Calu3 (cell line): ENCODE data around the gene COL26A1. TPM values are rescaled to one million over a fixed set of nuclear protein-coding genes. Genes with fewer than 3 reads are reported as not detected.

Experiments used
- BruUV-seq: library from RNA; stranded (reverse); fragments of 400-500 nt; replicated peaks from 2 replicates; lab custom pipeline; 2021; lab: Mats Ljungman, UMichigan
- CTCF ChIA-PET: fragments of 300-600 bp; sonication (Branson Sonifier 250); formaldehyde crosslinking; loops from one replicate; lab custom pipeline; 2022; ENCODE audit warnings: antibody characterized with exemption; lab: Charles Lee
- DNase-seq: peaks from one replicate; pipeline ENCODE4 v3.0.0; 2022
- H3K27ac Mint-ChIP-seq: one replicate; pipeline ENCODE4 v1.8.0; 2022; ENCODE audit warnings: mixed read lengths; ENCODE audit not compliant: unreplicated experiment
- H3K27me3 Mint-ChIP-seq: one replicate; pipeline ENCODE4 v1.8.0; 2022; ENCODE audit warnings: mixed read lengths; ENCODE audit not compliant: unreplicated experiment
- H3K36me3 Mint-ChIP-seq: one replicate; pipeline ENCODE4 v1.8.0; 2022; ENCODE audit warnings: mild to moderate bottlenecking, moderate library complexity, mixed read lengths; ENCODE audit not compliant: insufficient read depth, unreplicated experiment
- H3K4me1 Mint-ChIP-seq: one replicate; pipeline ENCODE4 v1.8.0; 2022; ENCODE audit warnings: mild to moderate bottlenecking, low read depth, mixed read lengths; ENCODE audit not compliant: unreplicated experiment
- H3K4me3 Mint-ChIP-seq: one replicate; pipeline ENCODE4 v1.8.0; 2022; ENCODE audit warnings: mild to moderate bottlenecking, low read depth, moderate library complexity, mixed read lengths; ENCODE audit not compliant: unreplicated experiment
- H3K9me3 Mint-ChIP-seq: one replicate; pipeline ENCODE4 v1.8.0; 2022; ENCODE audit warnings: low read depth, mixed read lengths; ENCODE audit not compliant: unreplicated experiment
- intact Hi-C: fragments of 100-400 bp; cut with micrococcal nuclease; formaldehyde crosslinking; loops from one replicate; pipeline ENCODE4 v1.10.0; 2022; ENCODE audit not compliant: unreplicated experiment
- total RNA-seq: library from RNA; stranded (reverse); gene quantifications from 2 replicates; pipeline ENCODE4 v1.2.3, GENCODE V29; 2022
- TF ChIP-seq, protein P1 (sequence below): fragments of 200-600 bp; IDR thresholded peaks from one replicate; pipeline ENCODE4 v1.8.0; 2022; ENCODE audit warnings: antibody characterized with exemption; ENCODE audit not compliant: unreplicated experiment

The COL26A1 gene
- total RNA-seq, 1 experiment from 2014 or later: not detected

DNA sequence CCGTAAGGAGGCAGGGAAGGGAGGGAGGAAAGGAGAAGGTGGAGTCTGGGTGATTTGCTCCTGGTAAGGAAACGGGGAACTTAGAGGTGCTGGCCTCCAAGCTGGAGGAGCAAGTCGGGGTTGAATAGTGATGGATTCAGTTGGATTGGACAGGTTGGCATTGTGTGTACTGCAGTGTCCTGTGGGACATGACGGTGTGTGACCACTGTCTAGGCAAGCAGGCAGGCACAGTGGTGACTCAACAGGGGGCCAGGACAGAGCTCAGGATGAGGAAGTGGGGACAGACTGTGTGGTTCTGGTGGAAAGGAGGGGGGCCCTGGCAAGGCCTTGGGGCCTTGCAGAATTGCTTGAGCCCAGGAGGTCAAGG lies 48.8 kb downstream of the COL26A1 start:
- Mint-ChIP-seq H3K27me3 (peaks cover 62% of the 10 kb centered on the region), H3K9me3 (no peaks in the 10 kb centered on the region), H3K36me3 (peaks cover 5% of the 10 kb centered on the region), H3K4me1 (no peaks in the 10 kb centered on the region), H3K4me3 (no peak overlapping the region), H3K27ac (no peak overlapping the region)
- BruUV-seq: no TSS peak
- TF ChIP-seq, protein P1, sequence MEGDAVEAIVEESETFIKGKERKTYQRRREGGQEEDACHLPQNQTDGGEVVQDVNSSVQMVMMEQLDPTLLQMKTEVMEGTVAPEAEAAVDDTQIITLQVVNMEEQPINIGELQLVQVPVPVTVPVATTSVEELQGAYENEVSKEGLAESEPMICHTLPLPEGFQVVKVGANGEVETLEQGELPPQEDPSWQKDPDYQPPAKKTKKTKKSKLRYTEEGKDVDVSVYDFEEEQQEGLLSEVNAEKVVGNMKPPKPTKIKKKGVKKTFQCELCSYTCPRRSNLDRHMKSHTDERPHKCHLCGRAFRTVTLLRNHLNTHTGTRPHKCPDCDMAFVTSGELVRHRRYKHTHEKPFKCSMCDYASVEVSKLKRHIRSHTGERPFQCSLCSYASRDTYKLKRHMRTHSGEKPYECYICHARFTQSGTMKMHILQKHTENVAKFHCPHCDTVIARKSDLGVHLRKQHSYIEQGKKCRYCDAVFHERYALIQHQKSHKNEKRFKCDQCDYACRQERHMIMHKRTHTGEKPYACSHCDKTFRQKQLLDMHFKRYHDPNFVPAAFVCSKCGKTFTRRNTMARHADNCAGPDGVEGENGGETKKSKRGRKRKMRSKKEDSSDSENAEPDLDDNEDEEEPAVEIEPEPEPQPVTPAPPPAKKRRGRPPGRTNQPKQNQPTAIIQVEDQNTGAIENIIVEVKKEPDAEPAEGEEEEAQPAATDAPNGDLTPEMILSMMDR: no peak
- no peak for DNase-seq
- intact Hi-C loops: no loop called here
- CTCF ChIA-PET: interaction anchor here (1.4 kb wide), 1 partner anchor 15 kb away, joined by 3 read pairs; no protein-coding TSS in a partner anchor

DNA sequence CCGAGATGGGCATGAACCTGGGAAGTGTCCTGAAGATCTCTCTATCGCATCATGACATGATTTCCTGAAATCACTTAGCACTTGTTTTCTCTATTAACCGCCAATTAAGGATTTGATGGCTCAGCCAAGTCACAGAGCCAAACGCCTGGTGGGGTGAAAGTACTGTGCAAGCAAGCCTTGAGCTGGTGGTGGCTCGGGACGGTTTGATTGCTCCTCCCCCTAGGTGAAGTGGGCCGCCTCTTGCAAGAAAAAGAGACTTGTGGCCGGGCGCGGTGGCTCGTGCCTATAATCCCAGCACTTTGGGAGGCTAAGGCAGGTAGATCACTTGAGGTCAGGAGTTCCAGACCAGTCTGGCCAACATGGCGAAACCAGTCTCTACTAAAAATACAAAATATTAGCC lies 50.3 kb downstream of the COL26A1 start:
- no peaks in the 10 kb centered on the region for H3K9me3 Mint-ChIP-seq
- intact Hi-C loops: no loop called here
- H3K27me3 Mint-ChIP-seq: peaks cover 55% of the 10 kb centered on the region
- BruUV-seq: no TSS peak
- H3K27ac Mint-ChIP-seq: no peak overlapping the region
- peaks cover 5% of the 10 kb centered on the region for H3K36me3 Mint-ChIP-seq
- no peaks in the 10 kb centered on the region for H3K4me1 Mint-ChIP-seq
- TF ChIP-seq, protein P1: no peak
- no peak overlapping the region for H3K4me3 Mint-ChIP-seq
- DNase-seq: no peak
- CTCF ChIA-PET: interaction anchor here (0.9 kb wide), 1 partner anchor 20 kb away, joined by 6 read pairs; no protein-coding TSS in a partner anchor

DNA sequence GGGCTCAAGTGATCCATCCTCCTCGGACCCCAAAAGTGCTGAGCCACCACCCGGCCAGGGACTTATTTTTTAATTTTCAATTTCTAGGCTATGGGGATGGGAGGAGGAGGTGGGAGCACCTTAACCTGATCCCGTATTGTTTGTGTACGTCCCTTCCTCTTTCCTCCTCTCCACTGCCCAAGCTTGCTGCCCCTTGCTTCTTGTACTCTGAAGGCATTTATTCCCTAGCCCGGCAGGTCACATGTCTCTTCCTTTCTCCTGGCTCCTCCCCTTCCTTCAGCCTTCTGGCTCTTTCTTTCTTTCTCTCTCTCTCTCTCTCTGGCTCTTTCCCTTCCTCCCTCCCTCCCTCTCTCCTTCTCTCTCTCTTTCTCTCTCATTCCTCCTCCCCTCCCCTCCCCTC lies 56.0 kb downstream of the COL26A1 start:
- peaks cover 53% of the 10 kb centered on the region for H3K27me3 Mint-ChIP-seq
- no TSS peak for BruUV-seq

DNA sequence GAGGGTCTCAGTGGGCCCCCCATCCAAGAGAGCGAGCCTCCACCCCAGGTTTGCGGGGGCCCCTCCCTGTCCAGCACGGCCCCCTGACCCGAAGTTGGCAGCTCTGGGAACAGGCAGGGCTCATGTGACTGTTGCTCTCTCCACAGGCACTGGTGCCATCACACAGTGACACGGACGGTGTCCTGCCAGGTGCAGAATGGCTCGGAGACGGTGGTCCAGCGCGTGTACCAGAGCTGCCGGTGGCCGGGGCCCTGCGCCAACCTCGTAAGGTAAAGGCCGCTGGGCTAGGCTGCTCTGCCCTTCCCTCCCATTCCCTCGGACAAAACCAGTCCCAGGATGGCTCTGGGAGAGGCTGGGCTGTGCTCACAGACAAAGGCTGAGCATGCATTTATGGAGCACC lies 57.2 kb downstream of the COL26A1 start:
- intact Hi-C loops: no loop called here
- H3K9me3 Mint-ChIP-seq: no peaks in the 10 kb centered on the region
- H3K4me1 Mint-ChIP-seq: no peaks in the 10 kb centered on the region
- DNase-seq: no peak
- BruUV-seq: no TSS peak
- TF ChIP-seq, protein P1: no peak
- CTCF ChIA-PET: no interaction called here
- no peak overlapping the region for H3K4me3 Mint-ChIP-seq
- H3K27ac Mint-ChIP-seq: no peak overlapping the region
- no peaks in the 10 kb centered on the region for H3K36me3 Mint-ChIP-seq
- H3K27me3 Mint-ChIP-seq: peaks cover 42% of the 10 kb centered on the region

More for the DNA sequence above, 56.0 kb downstream of the COL26A1 start:
- Mint-ChIP-seq H3K4me3 (no peak overlapping the region), H3K9me3 (no peaks in the 10 kb centered on the region), H3K27ac (no peak overlapping the region), H3K36me3 (no peaks in the 10 kb centered on the region), H3K4me1 (no peaks in the 10 kb centered on the region)
- TF ChIP-seq, protein P1: no peak
- DNase-seq: no peak
- CTCF ChIA-PET: no interaction called here
- intact Hi-C loops: no loop called here
